Endothelial cell of umbilical vein (primary cell): ENCODE results near the gene MAST4. TPM values are rescaled to one million over a fixed set of nuclear protein-coding genes. Genes with fewer than 3 reads are reported as not detected.
A peak's percentile ranks its signal among the peaks of the same experiment; 100 is the strongest.

Experiments used
- BruUV-seq: library from RNA; stranded (reverse); fragments of 400-500 nt; replicated peaks from 2 replicates; lab custom pipeline; 2021; lab: Mats Ljungman, UMichigan
- CTCF ChIA-PET: fragments of 300-600, 350-600 bp; sonication (Branson Sonifier 250); formaldehyde crosslinking; loops from one replicate; lab custom pipeline; 2021; ENCODE audit warnings: antibody characterized with exemption, inconsistent platforms; lab: Charles Lee
- POLR2A ChIA-PET: fragments of 300-600, 350-600 bp; sonication (Branson Sonifier 250); formaldehyde crosslinking; loops from one replicate; lab custom pipeline; 2021; ENCODE audit warnings: antibody characterized with exemption, inconsistent platforms; lab: Charles Lee
- DNase-seq: peaks from one replicate; pipeline ENCODE4 v3.0.0-alpha.2; 2011; ENCODE audit warnings: low read depth, low spot score
- FAIRE-seq: peaks from 2 replicates; lab custom pipeline; 2011; peaks lifted over from hg19 to GRCh38; lab: Jason Lieb, UNC
- H2AFZ ChIP-seq: 2 replicates; pipeline ENCODE4 v1.6.0; 2012; ENCODE audit warnings: low read depth, low read length, control low read depth, inconsistent platforms
- H3K27ac ChIP-seq: 2 replicates; pipeline ENCODE4 v1.5.1; 2011; ENCODE audit warnings: low read depth, mild to moderate bottlenecking, control low read depth, low read length, moderate library complexity; ENCODE audit not compliant: insufficient read depth
- H3K27me3 ChIP-seq, 2 experiments: 2 replicates each; pipeline versions ENCODE4 v1.6.0 to v1.6.1; 2011; ENCODE audit warnings: low read length in 2 of 2, mixed read lengths in 1 of 2; ENCODE audit not compliant: control insufficient read depth in 2 of 2, insufficient read depth in 2 of 2
- H3K36me3 ChIP-seq, 2 experiments: 2 replicates in 1 of 2; 3 replicates in 1 of 2; pipeline ENCODE4 v1.5.1; 2011; ENCODE audit warnings: low read length in 2 of 2, mild to moderate bottlenecking in 1 of 2, moderate library complexity in 1 of 2; ENCODE audit not compliant: control insufficient read depth in 2 of 2, insufficient read depth in 2 of 2; ENCODE audit errors: extremely low read depth in 1 of 2
- H3K4me1 ChIP-seq: 3 replicates; pipeline ENCODE4 v1.5.1; 2011; ENCODE audit warnings: mild to moderate bottlenecking, low read length; ENCODE audit not compliant: control insufficient read depth, insufficient read depth; ENCODE audit errors: extremely low read depth
- H3K4me2 ChIP-seq: 2 replicates; pipeline ENCODE4 v1.6.1; 2011; ENCODE audit warnings: low read length, control low read depth, mixed read lengths; ENCODE audit not compliant: insufficient read depth
- H3K4me3 ChIP-seq, 3 experiments: fragments of 200-600 bp in 1 of 3; sonication (generic), shearing (Covaris generic) in 1 of 3; replicated peaks in 1 of 3; 2 replicates each; pipeline ENCODE4 v1.5.1; 2011 to 2016; ENCODE audit warnings: control low read depth in 3 of 3, low read length in 3 of 3, mild to moderate bottlenecking in 2 of 3, inconsistent platforms in 1 of 3, low read depth in 1 of 3, moderate library complexity in 1 of 3; ENCODE audit not compliant: insufficient read depth in 1 of 3
- H3K79me2 ChIP-seq: 2 replicates; pipeline ENCODE4 v1.6.0; 2012; ENCODE audit warnings: low read length, inconsistent platforms; ENCODE audit not compliant: control insufficient read depth, insufficient read depth
- H3K9ac ChIP-seq: replicated peaks from 2 replicates; pipeline ENCODE3; 2011; ENCODE audit warnings: low read length, control low read depth; ENCODE audit not compliant: insufficient read depth; ENCODE audit errors: extremely low read depth
- H3K9me1 ChIP-seq: replicated peaks from 3 replicates; pipeline ENCODE4 v1.6.0; 2011; ENCODE audit warnings: mild to moderate bottlenecking, low read length; ENCODE audit not compliant: control insufficient read depth, insufficient read depth; ENCODE audit errors: extremely low read depth
- H3K9me3 ChIP-seq: replicated peaks from 2 replicates; pipeline ENCODE4 v1.5.1; 2012; ENCODE audit warnings: low read length, inconsistent platforms; ENCODE audit not compliant: control insufficient read depth, insufficient read depth
- H4K20me1 ChIP-seq: replicated peaks from 2 replicates; pipeline ENCODE3; 2011; ENCODE audit warnings: mild to moderate bottlenecking, low read length; ENCODE audit not compliant: control insufficient read depth, insufficient read depth; ENCODE audit errors: extremely low read depth
- CTCF ChIP-seq, 2 donors: IDR thresholded peaks; 1 replicate in 1 of 2; 2 replicates in 1 of 2; pipeline ENCODE4 v1.5.1; 2011; ENCODE audit warnings: low read length in 2 of 2, mild to moderate bottlenecking in 2 of 2, moderate library complexity in 2 of 2, control low read depth in 1 of 2, inconsistent platforms in 1 of 2, low read depth in 1 of 2; ENCODE audit not compliant: insufficient read depth in 1 of 2; ENCODE audit errors: extremely low read depth in 1 of 2
- EZH2 ChIP-seq: IDR thresholded peaks from 2 replicates; pipeline ENCODE4 v1.6.1; 2012; ENCODE audit warnings: borderline replicate concordance, low read depth, mild to moderate bottlenecking, moderate library complexity, low read length, inconsistent platforms; ENCODE audit not compliant: severe bottlenecking
- FOS ChIP-seq: IDR thresholded peaks from 2 replicates; pipeline ENCODE4 v1.6.1; 2011; ENCODE audit warnings: mild to moderate bottlenecking, low read length, moderate library complexity, borderline replicate concordance; ENCODE audit not compliant: insufficient read depth
- GATA2 ChIP-seq: IDR thresholded peaks from 2 replicates; pipeline ENCODE4 v1.7.0; 2011; ENCODE audit warnings: low read depth, mild to moderate bottlenecking, moderate library complexity, mixed read lengths, low read length; ENCODE audit not compliant: insufficient read length, insufficient read depth
- JUN ChIP-seq: IDR thresholded peaks from 2 replicates; pipeline ENCODE4 v1.6.1; 2011; ENCODE audit warnings: borderline replicate concordance, low read depth; ENCODE audit not compliant: insufficient read length, insufficient read depth
- MYC ChIP-seq: IDR thresholded peaks from one replicate; pipeline ENCODE4 v1.6.1; 2011; ENCODE audit warnings: mild to moderate bottlenecking, low read depth, low read length
- dilution Hi-C: fragments of 300-500 bp; cut with MboI; formaldehyde crosslinking; loops from one replicate; pipeline ENCODE4 v1.15.0; 2019; ENCODE audit warnings: low sequenced_read_pairs; ENCODE audit not compliant: extremely low pct_ligation_motif_present
- intact Hi-C: fragments of 100-400 bp; cut with micrococcal nuclease; formaldehyde crosslinking; loops from one replicate; pipeline ENCODE4 v1.10.0; 2022
- polyA plus RNA-seq, 4 experiments: library from polyadenylated mRNA; depleted of rRNA in 3 of 4; stranded (reverse) in 3 of 4; unstranded in 1 of 4; fragments of >200 nt; gene quantifications; 2 replicates each; pipeline versions ENCODE4 v1.2.1 to v1.2.3, GENCODE V29; 2011 to 2012; ENCODE audit warnings: missing spikeins in 1 of 4
- total RNA-seq: library from RNA; stranded (reverse); gene quantifications from 2 replicates; pipeline ENCODE4 v1.2.3, GENCODE V29; 2021
- TF ChIP-seq, protein P1 (sequence below): IDR thresholded peaks from 2 replicates; pipeline ENCODE4 v1.6.1; 2011; ENCODE audit not compliant: insufficient read depth, insufficient read length

The MAST4 gene
- total and polyA plus RNA-seq, 2 donors (not counting 3 experiments of a cell fraction or from before 2014, with no cell fraction given) = 40.2 to 116 TPM

DNA sequence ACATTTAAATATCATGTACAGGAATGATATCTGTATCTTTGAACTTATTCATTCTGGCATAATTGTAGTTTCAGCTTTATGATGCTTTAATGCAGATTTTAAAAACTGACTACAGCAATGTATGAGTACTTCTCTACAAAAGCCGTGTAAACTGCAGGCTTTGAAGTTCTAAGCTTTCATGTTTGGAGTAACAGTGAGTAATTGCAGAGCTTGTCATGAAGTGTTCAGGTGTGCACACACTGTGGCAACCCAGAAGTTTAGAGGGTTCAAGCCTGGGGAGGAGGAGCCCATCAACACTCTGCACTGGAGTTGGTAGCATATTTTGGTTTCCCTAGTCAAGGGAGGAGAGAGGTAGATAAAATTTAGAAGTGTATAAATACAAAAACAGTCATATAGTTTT is 469.5 kb downstream of the MAST4 start:
- POLR2A ChIA-PET = no interaction called here
- Histone ChIP-seq H3K9ac (no peak overlapping the region), H3K36me3 (peaks cover 7 to 8% of the 10 kb centered on the region in 2 experiments), H2AFZ (no peak overlapping the region), H4K20me1 (peaks cover 3% of the 10 kb centered on the region), H3K9me3 (no peaks in the 10 kb centered on the region), H3K4me3 (no peak overlapping the region), H3K9me1 (no peaks in the 10 kb centered on the region), H3K4me1 (peaks cover 42% of the 10 kb centered on the region), H3K79me2 (peaks cover 55% of the 10 kb centered on the region), H3K27ac (no peak overlapping the region), H3K27me3 (no peaks in the 10 kb centered on the region), H3K4me2 (no peak overlapping the region)
- FAIRE-seq (no peak), DNase-seq (no peak)
- CTCF ChIA-PET = interaction anchor here (0.7 to 3.9 kb wide), 4 partner anchors 8 to 78 kb away, joined by 3 to 12 read pairs (median 4); no protein-coding TSS in a partner anchor
- TF ChIP-seq FOS (no peak), EZH2 (no peak)
- intact Hi-C loops (no loop called here), dilution Hi-C loops (no loop called here)
- BruUV-seq = no TSS peak

- H3K9me1 ChIP-seq = no peaks in the 10 kb centered on the region
- DNase-seq = no peak
- peaks cover 45% of the 10 kb centered on the region for H3K79me2 ChIP-seq
- intact Hi-C loops = no loop called here
- peaks cover 7 to 8% of the 10 kb centered on the region in 2 experiments for H3K36me3 ChIP-seq
- H3K4me2 ChIP-seq = no peak overlapping the region
- peaks cover 3% of the 10 kb centered on the region for H4K20me1 ChIP-seq
- dilution Hi-C loops = no loop called here
- H2AFZ ChIP-seq = no peak overlapping the region
- BruUV-seq = no TSS peak
- no peak overlapping the region for H3K27ac ChIP-seq
- ChIA-PET POLR2A (no interaction called here), CTCF (interaction anchor here (0.8 to 3.9 kb wide), 4 partner anchors 21 to 80 kb away, joined by 3 to 12 read pairs (median 3); no protein-coding TSS in a partner anchor)
- FAIRE-seq = no peak
- TF ChIP-seq FOS (no peak), MYC (no peak), CTCF (IDR thresholded peaks at IDR 0.05; ENCODE audit: extremely low read depth in 1 of 2, insufficient read depth in 1 of 2, low read depth in 1 of 2, low read length in 2 of 2) (no peak), JUN (peak; percentile 45), EZH2 (no peak), GATA2 (no peak)
- TF ChIP-seq, protein P1, sequence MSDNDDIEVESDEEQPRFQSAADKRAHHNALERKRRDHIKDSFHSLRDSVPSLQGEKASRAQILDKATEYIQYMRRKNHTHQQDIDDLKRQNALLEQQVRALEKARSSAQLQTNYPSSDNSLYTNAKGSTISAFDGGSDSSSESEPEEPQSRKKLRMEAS = no peak
- H3K9me3 ChIP-seq = no peaks in the 10 kb centered on the region
- H3K9ac ChIP-seq = no peak overlapping the region
- no peaks in the 10 kb centered on the region for H3K27me3 ChIP-seq
- peaks cover 31% of the 10 kb centered on the region for H3K4me1 ChIP-seq
- no peak overlapping the region for H3K4me3 ChIP-seq
Observed at GRCh38 chr5:67066815-67067214, 470.6 kb downstream of the MAST4 start.
